Right ventricle myocardium inferior (tissue), 1 donor: Measurements from ENCODE around the gene RPTOR. TPM values are rescaled to one million over a fixed set of nuclear protein-coding genes. Genes with fewer than 3 reads are reported as not detected.
A peak's percentile ranks its signal among the peaks of the same experiment; 100 is the strongest.
"Not testable (repeated sequence)": the region's sequence is repeated elsewhere in the genome, so short reads cannot be mapped to it uniquely, and the experiment has no call there.

Experiments used
- ATAC-seq: fragments of 200-7000 bp; cut with Tn5 transposase; one replicate; pipeline ENCODE4 v1.9.1; 2020; ENCODE audit warnings: mild to moderate bottlenecking, moderate library complexity
- DNase-seq: peaks from one replicate; pipeline ENCODE4 v3.0.0; 2021; ENCODE audit errors: missing footprints
- intact Hi-C: fragments of 100-400 bp; cut with DNase I; formaldehyde crosslinking; loops from one replicate; pipeline ENCODE4 v1.11.0; 2022
- total RNA-seq: library from RNA; stranded (reverse); fragmentation: NEBNext Ultra II Directional; extraction: Animal tissue kit (Norgen Biotek cat#: 25700); gene quantifications from one replicate; pipeline ENCODE4 v1.2.1, GENCODE V29; 2021
- donor health status: DM: no; HTN: yes; CAD: no; lungs with severe emphysema.

RPTOR gene
- total RNA-seq, 1 donor from 2014 or later = 18.8 TPM

- intact Hi-C loops = no loop called here
- DNase-seq (no peak), ATAC-seq (peak; percentile 68)
Observed at GRCh38 chr17:80758481-80759376, 214.1 kb downstream of the RPTOR start.

GRCh38 chr17:80759377-80759673 lies 214.7 kb downstream of the RPTOR start:
- DNase-seq (no peak), ATAC-seq (no peak)
- intact Hi-C loops = no loop called here

GRCh38 chr17:80760511-80760911 lies 215.9 kb downstream of the RPTOR start:
- ATAC-seq = no peak
- no peak for DNase-seq
- intact Hi-C loops = no loop called here

- DNase-seq (no peak), ATAC-seq (no peak)
- intact Hi-C loops = no loop called here
Observed at GRCh38 chr17:80761110-80761871, 216.7 kb downstream of the RPTOR start.

- intact Hi-C loops = no loop called here
- no peak for DNase-seq
- no peak for ATAC-seq
Observed at GRCh38 chr17:80762076-80762475, 217.4 kb downstream of the RPTOR start.

GRCh38 chr17:80763293-80763867 lies 218.7 kb downstream of the RPTOR start:
- intact Hi-C loops = no loop called here
- ATAC-seq (no peak), DNase-seq (no peak)

- DNase-seq, intact Hi-C loops, ATAC-seq: not testable (repeated sequence)
Observed at GRCh38 chr17:80764627-80765145, 220.0 kb downstream of the RPTOR start.

- intact Hi-C loops = no loop called here
- no peak for DNase-seq
- ATAC-seq = no peak
Observed at GRCh38 chr17:80765241-80765961, 220.8 kb downstream of the RPTOR start.

GRCh38 chr17:80766290-80766855 lies 221.7 kb downstream of the RPTOR start:
- no peak for ATAC-seq
- intact Hi-C loops = no loop called here
- no peak for DNase-seq

GRCh38 chr17:80768389-80768788 lies 223.8 kb downstream of the RPTOR start:
- no peak for DNase-seq
- intact Hi-C loops = no loop called here
- no peak for ATAC-seq

GRCh38 chr17:80768936-80769335 lies 224.3 kb downstream of the RPTOR start:
- DNase-seq (no peak), ATAC-seq (no peak)
- intact Hi-C loops = no loop called here

GRCh38 chr17:80769516-80769915 lies 224.9 kb downstream of the RPTOR start:
- intact Hi-C loops = no loop called here
- no peak for ATAC-seq
- no peak for DNase-seq

- DNase-seq = no peak
- intact Hi-C loops = no loop called here
- no peak for ATAC-seq
Observed at GRCh38 chr17:80769936-80770625, 225.4 kb downstream of the RPTOR start.

GRCh38 chr17:80770881-80771611 lies 226.4 kb downstream of the RPTOR start:
- no peak for ATAC-seq
- no peak for DNase-seq
- intact Hi-C loops = no loop called here

GRCh38 chr17:80771612-80772005 lies 227.0 kb downstream of the RPTOR start:
- DNase-seq = no peak
- intact Hi-C loops = no loop called here

GRCh38 chr17:80772906-80773242 lies 228.2 kb downstream of the RPTOR start:
- ATAC-seq (no peak), DNase-seq (no peak)
- intact Hi-C loops = no loop called here

More at GRCh38 chr17:80771612-80772005, 227.0 kb downstream of the RPTOR start:
- ATAC-seq = no peak

- peak; percentile 91 for ATAC-seq
- intact Hi-C loops = no loop called here
- DNase-seq = peak; percentile 74
Observed at GRCh38 chr17:80773243-80773991, 228.8 kb downstream of the RPTOR start.
